Hematopoietic multipotent progenitor cell treated with erythropoietin and hydrocortisone succinate and interleukin-3 and kit ligand, for 4 days (in vitro differentiated cells): ENCODE measurements around the gene ENDOD1.
"Not testable (repeated sequence)": the region's sequence is repeated elsewhere in the genome, so short reads cannot be mapped to it uniquely, and the experiment has no call there.

Source experiments
- DNase-seq: peaks from one replicate; pipeline ENCODE4 v3.0.0-alpha.2; 2015

The ENDOD1 gene, protein sequence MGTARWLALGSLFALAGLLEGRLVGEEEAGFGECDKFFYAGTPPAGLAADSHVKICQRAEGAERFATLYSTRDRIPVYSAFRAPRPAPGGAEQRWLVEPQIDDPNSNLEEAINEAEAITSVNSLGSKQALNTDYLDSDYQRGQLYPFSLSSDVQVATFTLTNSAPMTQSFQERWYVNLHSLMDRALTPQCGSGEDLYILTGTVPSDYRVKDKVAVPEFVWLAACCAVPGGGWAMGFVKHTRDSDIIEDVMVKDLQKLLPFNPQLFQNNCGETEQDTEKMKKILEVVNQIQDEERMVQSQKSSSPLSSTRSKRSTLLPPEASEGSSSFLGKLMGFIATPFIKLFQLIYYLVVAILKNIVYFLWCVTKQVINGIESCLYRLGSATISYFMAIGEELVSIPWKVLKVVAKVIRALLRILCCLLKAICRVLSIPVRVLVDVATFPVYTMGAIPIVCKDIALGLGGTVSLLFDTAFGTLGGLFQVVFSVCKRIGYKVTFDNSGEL

DNA sequence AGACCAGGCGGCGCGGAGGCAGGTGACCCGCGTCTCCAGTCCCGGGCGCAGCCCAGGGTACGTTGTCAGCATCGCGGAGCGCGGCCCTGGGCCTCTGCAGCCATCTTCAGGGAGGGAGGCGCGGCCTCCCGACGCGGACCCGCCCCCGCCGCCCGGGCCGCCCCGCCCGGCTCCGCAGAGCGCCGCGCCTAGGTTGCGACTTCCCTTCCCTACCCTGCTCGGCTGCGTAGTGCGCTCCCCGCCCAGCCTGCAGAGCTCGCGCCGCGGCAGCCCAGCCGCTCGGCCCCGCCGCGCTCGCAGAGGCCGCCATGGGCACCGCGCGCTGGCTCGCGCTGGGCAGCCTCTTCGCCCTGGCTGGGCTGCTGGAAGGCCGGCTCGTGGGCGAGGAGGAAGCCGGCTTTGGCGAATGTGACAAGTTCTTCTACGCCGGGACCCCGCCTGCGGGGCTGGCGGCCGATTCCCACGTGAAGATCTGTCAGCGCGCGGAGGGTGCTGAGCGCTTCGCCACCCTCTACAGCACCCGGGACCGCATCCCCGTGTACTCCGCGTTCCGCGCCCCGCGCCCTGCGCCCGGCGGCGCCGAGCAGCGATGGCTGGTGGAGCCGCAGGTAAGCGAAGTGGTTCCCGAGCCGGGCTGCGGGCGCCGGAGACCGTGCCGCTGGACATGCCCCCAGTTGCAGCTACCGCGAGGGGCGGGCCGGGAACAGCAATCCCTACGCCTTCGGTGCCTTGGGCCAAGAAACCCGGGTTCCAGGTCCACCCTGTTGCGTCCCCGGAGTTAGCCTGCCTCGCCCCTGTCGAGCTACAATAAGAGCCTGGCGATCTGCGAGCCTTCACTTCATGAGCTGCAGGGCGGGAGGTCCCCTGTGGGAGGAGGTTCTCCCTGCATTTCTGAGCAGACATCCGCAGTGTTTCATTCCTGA is at the start of gene ENDOD1:
ENDOD1 (plus strand) TSS at position 227 of the 923 bp plus-strand sequence; CDS start at position 309, 82 bp downstream.
- peak; percentile 95 for DNase-seq

DNA sequence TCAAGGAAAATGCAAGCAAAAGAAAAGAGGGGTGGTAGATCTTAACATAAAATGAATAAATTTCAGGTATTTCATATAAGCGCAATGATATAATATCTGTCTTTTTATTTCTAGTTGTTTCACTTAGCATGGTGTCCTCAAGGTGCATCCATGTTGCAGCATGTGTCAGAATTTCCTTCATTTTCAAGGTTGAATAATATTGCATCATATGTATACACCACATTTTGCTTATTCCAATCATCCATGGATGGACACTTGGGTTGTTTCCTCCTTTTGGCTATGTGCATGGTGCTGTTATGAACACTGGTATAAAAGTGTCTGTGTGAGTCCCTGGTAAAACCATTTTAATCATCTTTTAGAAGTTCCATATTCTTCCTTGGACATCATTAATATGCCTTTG is 47.4 kb upstream of the ENDOD1 start:
- no peak for DNase-seq

DNA sequence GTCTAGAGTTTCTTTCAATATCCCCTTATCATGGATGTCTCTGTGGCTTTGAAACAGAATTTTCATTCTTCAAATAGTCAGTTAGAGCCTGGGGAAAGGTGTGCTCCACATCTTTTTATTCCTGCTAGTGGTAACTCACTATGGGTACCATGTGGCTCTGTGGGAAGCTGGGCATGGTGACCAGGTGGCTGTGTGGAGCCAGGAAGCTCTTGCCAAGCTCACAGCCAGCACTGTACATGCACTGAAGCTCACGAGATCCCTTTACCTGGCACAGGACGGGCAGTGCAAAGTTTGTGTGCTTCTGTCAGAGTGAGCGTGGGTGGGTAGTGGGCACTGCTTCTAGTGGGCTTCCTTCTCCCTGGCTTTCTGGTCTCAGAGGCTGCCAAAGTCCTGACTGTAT is 46.7 kb upstream of the ENDOD1 start:
- DNase-seq, result no peak

DNA sequence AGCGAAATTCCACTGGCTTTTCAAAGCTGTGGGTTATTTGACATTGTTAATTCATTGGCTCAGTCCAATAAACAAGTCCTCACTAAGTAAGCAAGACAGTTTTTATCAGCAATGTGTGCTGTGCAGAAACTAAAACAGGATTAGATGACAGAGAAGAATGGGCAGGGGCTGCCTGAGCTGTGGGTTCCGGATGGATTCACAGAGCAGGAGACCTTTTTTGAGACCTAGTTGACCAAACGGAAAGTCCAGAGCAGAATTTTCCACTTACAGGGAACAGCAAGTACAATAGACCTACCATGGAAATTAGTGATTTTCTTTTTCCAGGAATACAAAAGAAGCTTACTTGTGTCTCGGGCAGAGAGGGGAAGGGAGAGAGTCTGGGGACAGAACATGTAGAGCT is 45.6 kb upstream of the ENDOD1 start:
- no peak for DNase-seq

DNA sequence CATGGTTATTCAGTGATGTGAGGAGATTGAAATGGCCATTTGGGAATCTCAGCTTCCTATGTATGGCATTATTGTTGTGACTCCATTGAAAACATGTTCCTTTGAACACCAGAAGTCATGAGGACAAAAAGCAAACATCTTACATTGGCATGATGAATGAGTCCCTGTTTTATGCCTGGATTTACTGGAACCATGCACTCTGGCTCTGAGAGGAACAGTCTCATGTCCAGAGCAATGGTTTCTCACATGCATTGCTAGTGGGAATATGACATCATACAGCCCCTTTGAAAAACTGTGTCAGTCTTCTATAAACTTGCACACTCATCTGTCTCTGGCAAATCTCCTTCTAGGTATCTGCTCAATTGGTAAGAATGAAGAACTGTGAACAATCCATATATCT is 43.8 kb upstream of the ENDOD1 start:
- DNase-seq, result no peak

DNA sequence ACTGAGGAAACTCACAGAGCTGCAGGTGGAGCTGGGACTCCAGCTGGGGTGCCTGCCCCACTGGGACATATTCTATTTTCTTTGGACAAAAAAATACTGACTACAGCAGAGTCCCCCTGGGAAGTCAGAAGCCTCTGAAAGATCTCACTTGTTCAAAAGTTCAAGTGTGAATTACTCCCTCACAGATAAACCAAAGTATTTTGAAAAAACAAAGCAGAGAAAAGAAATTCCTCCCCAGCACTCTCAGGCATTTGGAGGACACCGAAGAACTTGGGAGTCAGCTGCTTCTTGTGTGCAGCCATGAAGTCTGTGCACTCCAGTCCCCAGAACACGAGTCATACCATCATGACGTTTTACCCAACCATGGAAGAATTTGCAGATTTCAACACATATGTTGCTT is 40.5 kb upstream of the ENDOD1 start, which contains the start of gene KDM4F:
KDM4F (plus strand) TSS at position 301 of the 400 bp plus-strand sequence.
- DNase-seq, result not testable (repeated sequence)

DNA sequence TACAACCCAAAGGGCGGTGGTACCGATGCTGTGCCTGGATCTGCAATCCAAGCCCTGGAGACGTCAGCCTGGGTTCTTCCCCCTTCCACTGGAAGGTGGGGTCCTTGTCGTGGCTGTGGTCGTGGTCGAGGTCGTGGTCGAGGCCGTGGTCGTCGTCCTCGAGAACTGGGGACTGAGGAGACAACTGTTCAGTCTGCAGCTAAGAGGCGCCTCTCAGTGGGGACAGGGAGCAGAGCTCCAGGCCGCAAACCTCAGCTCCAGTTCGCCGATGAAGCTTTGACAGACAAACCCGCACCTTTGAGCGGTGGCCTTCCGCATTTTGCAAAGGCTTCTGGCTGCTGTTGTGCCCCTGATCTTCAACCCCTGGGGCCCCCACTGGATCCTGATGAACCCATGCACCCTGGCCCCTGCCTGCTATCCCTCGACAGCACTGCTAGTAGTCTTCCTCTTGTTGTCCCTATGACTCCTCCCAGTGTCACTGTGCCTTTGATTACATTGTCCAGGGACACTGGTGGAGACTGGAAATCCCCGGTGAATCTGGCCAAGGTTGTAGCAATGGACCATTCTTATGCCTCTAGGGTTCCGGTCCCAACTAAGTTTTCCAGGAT is 38.9 kb upstream of the ENDOD1 start:
- peak; percentile 15 for DNase-seq

DNA sequence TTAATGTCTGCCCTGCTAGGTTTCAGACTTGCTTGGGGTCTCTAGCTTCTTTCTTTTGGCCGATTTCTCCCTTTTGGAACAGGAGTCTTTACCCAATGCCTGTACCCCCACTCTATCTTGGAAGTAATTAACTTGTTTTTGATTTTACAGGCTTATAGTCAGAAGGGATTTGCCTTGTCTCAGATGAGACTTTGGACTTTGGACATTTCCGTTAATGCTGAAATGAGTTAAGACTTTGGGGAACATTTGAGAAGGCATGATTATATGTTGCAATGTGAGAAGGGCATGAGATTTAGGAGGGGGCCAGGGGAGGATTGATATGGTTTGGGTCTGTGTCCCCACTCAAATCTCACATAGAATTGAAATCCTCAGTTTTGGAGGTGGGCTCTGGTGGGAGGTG is 35.3 kb upstream of the ENDOD1 start:
- no peak for DNase-seq

DNA sequence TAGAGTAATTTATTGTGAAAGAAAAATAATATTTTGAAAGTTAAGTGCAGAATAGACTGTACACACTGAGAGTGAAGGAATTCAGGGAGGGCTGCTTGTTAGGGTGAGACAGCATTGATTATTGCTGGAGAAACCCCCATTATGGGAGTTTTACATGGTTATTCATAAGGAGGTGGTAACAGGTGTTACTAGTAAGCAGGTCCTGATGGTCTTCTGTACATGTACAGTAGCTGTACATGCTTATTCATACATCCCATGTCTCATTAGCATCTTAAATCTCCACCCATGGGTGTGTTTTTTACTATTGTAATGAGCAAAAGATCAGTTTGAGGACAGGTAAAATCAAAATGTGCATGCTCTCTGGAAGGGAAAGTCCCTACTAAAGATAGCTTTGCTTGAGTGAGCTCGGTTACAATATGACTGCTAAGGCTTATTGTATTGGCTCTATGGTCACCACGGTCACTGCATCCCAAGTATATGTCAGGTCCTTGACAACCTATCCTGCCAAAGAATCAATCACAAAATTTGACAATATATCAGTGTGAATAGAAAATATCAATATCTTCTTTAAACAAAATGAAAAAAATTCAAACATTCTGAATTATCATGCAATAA is 34.3 kb upstream of the ENDOD1 start:
- no peak for DNase-seq

DNA sequence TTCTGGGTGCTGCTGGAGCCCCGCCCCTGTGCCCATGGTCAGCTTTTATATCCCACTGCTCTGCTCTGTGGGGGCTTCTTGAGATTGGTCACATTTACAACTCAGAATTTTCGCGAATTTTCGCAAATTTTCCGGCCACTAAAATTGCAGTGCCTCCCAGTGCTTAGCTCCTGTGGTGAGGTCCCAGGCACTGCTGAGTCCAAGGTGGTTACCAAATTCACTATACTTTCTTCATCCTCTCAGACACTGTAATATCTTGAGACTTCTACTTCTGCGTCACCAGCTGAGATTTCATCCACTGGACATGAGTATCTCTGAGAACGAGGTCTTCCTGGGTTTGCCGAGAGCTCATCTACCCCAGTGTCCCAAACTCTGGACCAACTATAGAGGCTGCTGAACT is 31.7 kb upstream of the ENDOD1 start:
- DNase-seq, result no peak

DNA sequence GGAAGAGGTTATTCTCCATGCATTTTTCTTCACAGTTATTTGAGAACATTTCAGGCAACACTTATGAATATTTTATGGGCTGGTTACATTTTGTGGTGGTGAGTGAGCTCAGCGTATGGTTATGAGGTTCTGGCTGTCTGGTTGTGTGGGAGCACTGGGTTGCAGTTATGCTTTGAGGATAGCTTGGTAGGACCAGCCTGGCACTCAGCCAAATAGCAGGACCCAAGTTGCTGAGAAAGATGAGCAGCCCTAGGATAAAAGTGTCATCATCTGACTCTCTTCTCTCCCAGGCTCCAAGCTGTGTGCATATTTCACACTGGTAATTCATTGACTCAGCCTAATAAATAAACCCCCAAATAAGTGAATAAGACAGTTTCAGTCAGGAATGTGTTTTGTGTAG is 31.0 kb upstream of the ENDOD1 start:
- no peak for DNase-seq

DNA sequence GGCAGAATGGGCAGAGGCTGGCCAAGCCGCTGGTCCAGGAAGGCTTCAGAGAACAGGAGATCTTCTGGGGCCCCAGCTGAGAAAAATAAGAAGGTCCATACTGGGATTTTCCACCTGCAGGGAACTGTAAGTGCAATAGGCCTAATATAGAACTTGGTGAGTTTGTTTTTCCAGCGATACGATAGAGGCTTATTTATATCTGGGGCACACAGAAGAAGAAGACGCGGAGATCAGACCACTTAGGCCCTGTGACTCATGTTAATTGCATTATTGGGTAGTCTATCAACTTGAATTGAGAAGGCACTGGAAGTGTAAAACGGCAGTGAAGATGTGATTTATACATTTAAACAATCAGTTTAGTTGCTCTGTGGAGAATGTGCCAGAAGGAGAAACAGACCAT is 30.6 kb upstream of the ENDOD1 start:
- no peak for DNase-seq

DNA sequence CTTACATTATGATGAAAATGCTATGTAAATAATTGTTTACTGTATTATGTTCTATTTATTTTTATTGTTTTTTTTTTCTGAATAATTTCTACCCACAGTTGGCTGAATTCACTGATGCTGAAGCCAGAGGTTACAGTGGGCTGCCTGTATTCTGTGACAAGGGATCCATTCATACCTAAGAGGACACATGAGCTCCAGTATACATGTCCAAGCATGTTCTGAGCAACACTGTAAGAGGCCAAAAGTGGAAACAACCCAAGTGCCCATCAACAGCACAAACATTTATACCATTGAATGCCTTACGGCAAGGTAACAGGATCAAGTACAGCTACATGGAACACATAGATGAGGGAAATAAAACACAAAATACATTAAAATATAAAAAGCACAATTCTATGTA is 24.3 kb upstream of the ENDOD1 start:
- DNase-seq, result no peak

DNA sequence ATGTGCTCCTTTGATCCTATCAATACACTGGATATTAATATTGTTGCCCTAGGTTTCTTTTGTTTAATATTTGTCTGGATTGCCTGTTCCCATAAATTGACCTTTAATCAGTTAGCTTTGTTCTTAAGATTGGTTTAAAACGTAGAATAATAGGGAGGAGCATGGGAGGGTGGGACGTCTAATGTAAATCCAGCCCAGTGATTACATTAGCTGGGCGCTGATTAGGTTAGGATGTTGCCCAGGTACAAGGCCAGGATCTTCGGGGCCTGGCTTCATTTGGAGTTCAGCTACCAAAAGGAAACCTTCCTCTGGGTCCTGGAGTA is 23.0 kb upstream of the ENDOD1 start, which contains the start of gene SRSF8:
SRSF8 (plus strand) TSS at position 204 of the 323 bp plus-strand sequence. CDS start 308 bp downstream, outside the sequence.
- no peak for DNase-seq

DNA sequence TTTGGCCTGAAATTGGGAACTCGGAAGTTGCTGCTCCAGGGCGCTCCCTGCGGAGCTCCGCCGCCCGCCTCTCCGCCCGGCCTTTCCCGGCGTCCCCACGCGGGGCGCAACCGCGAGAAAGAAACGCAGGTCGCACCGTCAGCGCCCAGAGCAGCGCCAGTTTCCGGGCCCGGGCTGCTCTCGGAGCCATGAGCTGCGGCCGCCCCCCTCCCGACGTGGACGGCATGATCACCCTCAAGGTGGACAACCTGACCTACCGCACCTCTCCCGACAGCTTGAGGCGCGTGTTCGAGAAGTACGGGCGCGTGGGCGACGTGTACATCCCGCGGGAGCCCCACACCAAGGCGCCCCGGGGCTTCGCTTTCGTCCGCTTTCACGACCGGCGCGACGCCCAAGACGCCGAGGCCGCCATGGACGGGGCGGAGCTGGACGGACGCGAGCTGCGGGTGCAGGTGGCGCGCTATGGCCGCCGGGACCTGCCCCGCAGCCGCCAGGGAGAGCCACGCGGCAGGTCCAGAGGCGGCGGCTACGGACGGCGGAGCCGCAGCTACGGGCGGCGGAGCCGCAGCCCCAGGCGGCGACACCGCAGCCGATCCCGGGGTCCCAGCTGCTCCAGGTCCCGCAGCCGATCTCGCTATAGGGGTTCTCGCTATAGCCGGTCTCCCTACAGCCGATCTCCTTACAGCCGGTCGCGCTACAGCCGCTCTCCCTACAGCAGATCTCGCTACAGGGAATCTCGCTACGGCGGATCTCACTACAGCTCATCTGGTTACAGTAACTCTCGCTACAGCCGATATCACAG is 22.4 kb upstream of the ENDOD1 start:
- DNase-seq, result peak; percentile 89

DNA sequence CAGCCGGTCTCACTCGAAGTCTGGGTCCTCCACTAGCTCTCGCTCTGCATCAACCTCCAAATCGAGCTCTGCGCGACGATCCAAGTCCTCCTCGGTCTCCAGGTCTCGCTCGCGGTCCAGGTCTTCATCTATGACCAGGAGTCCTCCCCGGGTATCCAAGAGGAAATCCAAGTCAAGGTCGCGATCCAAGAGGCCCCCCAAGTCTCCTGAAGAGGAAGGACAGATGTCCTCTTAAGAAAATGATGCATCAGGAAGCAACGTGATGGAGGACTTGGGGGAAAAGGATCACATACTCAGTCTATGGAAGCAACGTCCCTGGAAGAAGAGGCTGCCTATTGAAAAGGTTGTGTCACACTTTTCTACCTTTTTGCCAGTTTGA is 21.8 kb upstream of the ENDOD1 start:
- no peak for DNase-seq

DNA sequence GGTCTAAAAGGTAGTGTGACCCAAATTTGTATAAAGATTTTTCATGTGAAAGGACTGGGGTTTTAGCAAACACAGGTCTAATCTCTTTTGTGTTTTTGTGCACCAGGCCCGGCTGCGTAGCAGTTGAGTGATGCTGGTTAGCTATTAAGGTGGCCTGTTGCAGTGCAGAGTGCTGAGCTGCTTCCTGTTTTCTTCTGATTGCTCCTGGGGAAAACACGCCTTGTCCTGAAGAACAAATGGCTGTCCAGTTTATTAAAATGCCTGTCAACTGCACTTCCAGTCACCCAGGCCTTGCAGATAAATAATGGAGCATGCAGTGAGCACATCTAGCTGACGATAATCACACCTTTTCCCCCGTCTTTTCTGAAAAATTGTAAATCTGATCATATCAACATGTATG is 21.1 kb upstream of the ENDOD1 start:
- peak; percentile 98 for DNase-seq

DNA sequence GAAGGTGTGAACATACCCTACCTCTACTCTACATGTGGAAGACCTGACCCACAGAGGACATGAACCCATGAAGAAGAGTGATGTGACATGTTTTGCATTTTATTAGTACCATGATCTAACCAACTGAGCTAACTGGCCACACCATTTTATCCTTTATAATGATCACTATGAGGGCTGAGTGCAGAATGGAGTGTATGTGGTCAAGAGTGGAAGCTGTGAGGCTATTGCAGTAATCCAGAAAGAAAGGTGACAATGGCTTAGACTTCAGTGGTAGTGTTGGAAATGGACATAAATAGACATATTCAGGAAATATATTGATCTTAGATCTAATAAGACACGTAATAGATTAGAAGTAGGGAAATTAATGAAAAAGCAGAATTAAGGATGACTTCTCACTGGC is 19.2 kb upstream of the ENDOD1 start:
- no peak for DNase-seq

DNA sequence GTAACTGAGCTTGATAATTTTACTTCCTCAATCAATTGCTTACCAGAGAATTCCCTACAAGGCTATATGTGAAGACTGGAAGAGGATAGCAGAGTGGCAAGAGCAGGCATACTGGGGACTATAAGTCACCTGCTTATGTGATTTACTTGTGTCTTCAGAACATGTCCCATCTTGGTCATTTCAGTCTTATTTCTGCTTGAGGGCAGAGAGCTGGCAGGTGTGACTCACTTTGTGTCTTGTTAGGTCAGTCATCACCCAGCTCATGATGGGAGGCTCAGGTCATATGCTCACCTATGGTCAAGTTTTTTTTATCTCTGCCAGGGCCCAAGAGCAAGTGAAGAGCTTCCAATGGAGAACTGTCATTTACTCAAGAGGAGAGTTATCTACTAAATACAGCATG is 16.7 kb upstream of the ENDOD1 start:
- DNase-seq, result no peak

DNA sequence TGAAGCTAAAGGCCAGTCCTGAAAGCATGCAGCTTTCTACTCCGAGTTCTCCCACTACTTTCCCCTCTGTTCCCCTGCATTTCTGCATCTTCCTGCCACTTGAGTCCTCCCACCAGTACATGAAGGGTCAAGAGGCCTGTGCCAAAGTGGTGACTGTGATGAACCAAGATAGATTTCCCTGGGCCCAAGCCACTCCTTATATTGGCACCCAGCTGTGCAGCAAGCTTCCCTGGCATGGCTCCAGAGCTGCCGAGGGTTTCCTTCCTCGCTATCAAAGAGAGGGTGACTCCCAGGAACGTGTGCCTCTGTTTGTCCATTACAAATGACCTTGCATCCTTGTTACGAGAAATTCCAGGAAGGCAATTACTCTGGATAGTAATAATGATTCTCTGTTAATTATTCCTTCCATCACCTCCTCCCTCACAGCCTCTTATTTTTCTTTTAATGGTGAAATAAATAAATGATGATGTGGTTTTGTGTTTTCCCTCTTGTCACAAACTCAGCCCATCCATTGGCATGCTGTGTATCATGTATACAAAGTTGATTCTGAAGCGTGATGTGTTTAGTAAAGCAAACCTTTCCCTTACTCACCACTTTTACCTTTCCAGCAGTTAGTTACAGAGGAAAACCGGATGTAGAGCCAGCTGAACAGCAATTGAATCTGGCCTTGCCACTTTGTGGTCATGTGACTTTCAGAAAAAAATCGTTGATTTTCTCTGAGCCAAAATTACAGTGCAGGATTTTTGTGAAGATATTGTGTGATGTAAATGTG is 14.7 kb upstream of the ENDOD1 start:
- DNase-seq, result peak; percentile 46

DNA sequence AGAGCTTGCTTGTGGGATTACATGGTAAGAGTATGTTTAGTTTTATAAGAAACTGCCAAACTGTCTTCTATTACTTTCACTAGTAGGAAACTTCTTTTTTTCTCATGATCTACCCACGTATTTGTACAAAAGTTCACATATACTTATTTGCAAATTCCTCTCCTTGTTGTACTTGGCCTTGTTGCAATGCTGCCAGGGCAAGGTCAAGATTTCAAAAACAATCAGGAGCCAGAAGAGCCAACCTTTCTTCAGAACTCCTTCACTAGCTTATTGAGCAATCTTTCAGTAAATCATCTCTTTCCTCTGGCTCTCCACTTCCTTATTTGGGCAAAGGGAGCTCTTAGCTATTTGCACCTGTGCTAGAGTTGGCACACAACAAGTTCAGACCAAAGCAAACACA is 13.2 kb upstream of the ENDOD1 start:
- DNase-seq, result peak; percentile 55
